IgD-negative memory B cell (primary cell): ENCODE measurements around the gene RASGRP1. TPM values are rescaled to one million over a fixed set of nuclear protein-coding genes. Genes with fewer than 3 reads are reported as not detected.
"Not testable (repeated sequence)": the region's sequence is repeated elsewhere in the genome, so short reads cannot be mapped to it uniquely, and the experiment has no call there.

ENCODE experiments used
- H3K27ac Mint-ChIP-seq, 3 donors: one replicate each; pipeline ENCODE4 v1.8.0; 2020 to 2022; ENCODE audit warnings: mild to moderate bottlenecking in 3 of 3, mixed read lengths in 3 of 3, moderate library complexity in 1 of 3
- H3K27me3 Mint-ChIP-seq: one replicate; pipeline ENCODE4 v1.8.0; 2021; ENCODE audit warnings: mixed read lengths
- H3K36me3 Mint-ChIP-seq: one replicate; pipeline ENCODE4 v1.8.0; 2020; ENCODE audit warnings: mild to moderate bottlenecking, mixed read lengths
- H3K4me1 Mint-ChIP-seq, 3 donors: one replicate each; pipeline ENCODE4 v1.8.0; 2020 to 2022; ENCODE audit warnings: mixed read lengths in 3 of 3, mild to moderate bottlenecking in 1 of 3
- H3K4me3 Mint-ChIP-seq, 4 donors: one replicate each; pipeline ENCODE4 v1.8.0; 2020 to 2022; ENCODE audit warnings: mild to moderate bottlenecking in 4 of 4, mixed read lengths in 4 of 4, moderate library complexity in 3 of 4
- H3K9me3 Mint-ChIP-seq, 3 donors: one replicate each; pipeline ENCODE4 v1.8.0; 2020 to 2021; ENCODE audit warnings: mixed read lengths in 3 of 3, mild to moderate bottlenecking in 1 of 3
- polyA plus RNA-seq: library from polyadenylated mRNA; unstranded; fragments of 300-500 nt; fragmentation: Illumina TruSeq; gene quantifications from one replicate; pipeline ENCODE4 v1.2.3, GENCODE V29; 2021

The RASGRP1 gene
- polyA plus RNA-seq, 1 donor from 2014 or later = 32.6 TPM

DNA sequence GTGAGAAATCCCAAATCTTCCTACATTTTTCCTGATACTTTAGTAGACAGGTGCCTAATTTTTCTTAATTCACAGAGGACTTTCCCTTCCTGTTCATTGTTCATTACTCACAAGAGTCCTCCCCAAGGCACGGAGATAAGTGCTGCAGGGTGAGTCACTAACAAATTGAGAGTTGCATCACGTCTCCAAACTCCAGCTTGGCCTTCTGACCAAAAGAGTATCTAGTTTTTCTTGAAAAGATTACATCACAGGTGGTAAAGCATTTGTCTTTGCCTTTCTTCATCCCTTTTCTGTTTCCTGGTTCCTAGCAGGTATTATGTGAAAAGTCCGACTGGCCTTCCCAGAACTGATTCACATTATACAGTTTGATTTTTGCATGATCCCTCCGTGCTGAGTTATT, 24.9 kb upstream of the RASGRP1 start:
- Mint-ChIP-seq H3K27me3 (no peaks in the 10 kb centered on the region), H3K27ac (no peak overlapping the region), H3K4me3 (no peak overlapping the region)

DNA sequence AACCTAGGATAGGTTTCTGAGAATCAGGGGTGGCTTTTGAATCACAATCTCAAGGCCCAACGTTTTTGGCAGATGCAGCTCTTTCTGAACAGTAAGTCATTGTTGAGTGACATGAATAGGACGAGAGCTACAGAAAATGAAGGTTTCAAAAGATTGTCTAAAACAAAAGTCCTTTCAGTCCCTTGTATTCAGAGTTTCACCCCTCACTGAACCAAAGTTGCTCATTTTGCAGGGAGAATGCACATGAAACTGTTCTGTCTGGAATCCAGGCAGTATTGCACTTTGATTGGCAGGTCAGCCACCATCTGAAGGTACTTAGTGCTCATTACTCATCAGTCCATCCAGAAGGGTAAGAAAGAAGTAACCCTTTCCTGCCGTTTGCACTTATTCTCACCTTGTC, 24.1 kb upstream of the RASGRP1 start:
- Mint-ChIP-seq H3K27me3 (no peaks in the 10 kb centered on the region), H3K4me3 (no peak overlapping the region), H3K4me1 (peaks cover 8 to 12% (median 10%) of the 10 kb centered on the region in 3 donors), H3K36me3 (peaks cover 3% of the 10 kb centered on the region), H3K9me3 (peaks cover 0 to 2% (median 0%) of the 10 kb centered on the region in 3 donors), H3K27ac (peak overlapping the region in 1 of 3 donors; percentile 54)

More for the DNA sequence above, 24.9 kb upstream of the RASGRP1 start:
- Mint-ChIP-seq H3K9me3 (peaks cover 0 to 2% (median 0%) of the 10 kb centered on the region in 3 donors), H3K36me3 (peaks cover 3% of the 10 kb centered on the region), H3K4me1 (peaks cover 8 to 12% (median 10%) of the 10 kb centered on the region in 3 donors)

DNA sequence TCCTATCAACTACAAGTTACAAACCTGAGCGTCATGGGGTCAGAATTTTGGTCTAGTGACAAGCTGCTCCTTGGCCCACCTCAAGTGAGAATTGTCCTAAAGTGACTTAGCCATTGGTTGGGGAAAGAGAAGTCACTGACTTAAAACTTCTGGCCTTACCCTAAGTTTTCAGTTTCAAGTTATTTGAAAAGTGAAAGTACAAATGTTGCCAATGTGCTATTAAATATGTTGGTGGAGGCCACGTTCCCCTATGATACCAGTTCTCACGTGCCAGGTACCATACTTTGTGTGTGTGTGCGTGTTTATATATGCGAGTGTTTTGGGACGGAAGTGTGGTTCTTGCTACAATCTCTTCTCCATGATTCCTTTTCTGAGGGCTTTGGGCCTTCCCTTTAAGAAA, 22.6 kb upstream of the RASGRP1 start:
- H3K27ac Mint-ChIP-seq = peak overlapping the region in 1 of 3 donors; percentile 80
- peaks cover 3% of the 10 kb centered on the region for H3K36me3 Mint-ChIP-seq
- peaks cover 8 to 12% (median 9%) of the 10 kb centered on the region in 3 donors for H3K4me1 Mint-ChIP-seq
- H3K9me3 Mint-ChIP-seq = peaks cover 0 to 2% (median 0%) of the 10 kb centered on the region in 3 donors
- no peak overlapping the region for H3K4me3 Mint-ChIP-seq
- no peaks in the 10 kb centered on the region for H3K27me3 Mint-ChIP-seq

DNA sequence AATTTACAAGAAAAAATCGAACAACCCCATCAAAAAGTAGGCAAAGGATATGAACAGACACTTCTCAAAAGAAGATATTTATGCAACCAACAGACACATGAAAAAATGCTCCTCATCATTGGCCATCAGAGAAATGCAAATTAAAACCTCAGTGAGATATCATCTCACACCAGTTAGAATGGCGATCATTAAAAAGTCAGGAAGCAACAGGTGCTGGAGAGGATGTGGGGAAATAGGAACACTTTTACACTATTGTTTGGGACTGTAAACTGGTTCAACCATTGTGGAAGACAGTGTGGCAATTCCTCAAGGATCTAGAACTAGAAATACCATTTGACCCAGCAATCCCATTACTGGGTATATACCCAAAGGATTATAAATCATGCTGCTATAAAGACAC, 21.4 kb upstream of the RASGRP1 start:
- H3K27ac Mint-ChIP-seq, H3K36me3 Mint-ChIP-seq, H3K9me3 Mint-ChIP-seq, H3K27me3 Mint-ChIP-seq: not testable (repeated sequence)
- peak overlapping the region in 1 of 4 donors; percentile 9 for H3K4me3 Mint-ChIP-seq
- H3K4me1 Mint-ChIP-seq = peaks cover 8 to 12% (median 8%) of the 10 kb centered on the region in 3 donors

DNA sequence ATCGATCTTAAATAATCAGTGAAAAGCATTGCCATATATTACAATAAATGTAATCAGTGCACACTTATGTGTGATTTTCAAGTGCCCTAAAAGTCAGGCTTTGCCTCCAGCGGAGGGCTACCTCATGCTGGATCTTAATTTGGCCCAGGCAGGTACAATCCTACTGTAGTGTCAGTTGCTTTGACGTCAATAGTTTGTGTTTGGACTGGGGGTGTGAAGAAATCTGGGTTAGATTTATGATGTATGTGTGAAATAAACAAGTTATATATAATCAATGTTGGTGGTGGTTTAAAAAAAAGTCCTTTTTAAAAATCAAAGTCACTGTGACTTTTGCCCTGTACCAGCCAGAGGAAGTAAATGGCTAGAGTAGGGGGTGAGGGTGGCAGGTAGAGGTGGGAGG, 14.0 kb upstream of the RASGRP1 start:
- H3K27me3 Mint-ChIP-seq = no peaks in the 10 kb centered on the region
- H3K36me3 Mint-ChIP-seq = no peaks in the 10 kb centered on the region
- no peaks in the 10 kb centered on the region for H3K4me1 Mint-ChIP-seq
- no peaks in the 10 kb centered on the region for H3K9me3 Mint-ChIP-seq
- no peak overlapping the region for H3K27ac Mint-ChIP-seq
- no peak overlapping the region for H3K4me3 Mint-ChIP-seq

DNA sequence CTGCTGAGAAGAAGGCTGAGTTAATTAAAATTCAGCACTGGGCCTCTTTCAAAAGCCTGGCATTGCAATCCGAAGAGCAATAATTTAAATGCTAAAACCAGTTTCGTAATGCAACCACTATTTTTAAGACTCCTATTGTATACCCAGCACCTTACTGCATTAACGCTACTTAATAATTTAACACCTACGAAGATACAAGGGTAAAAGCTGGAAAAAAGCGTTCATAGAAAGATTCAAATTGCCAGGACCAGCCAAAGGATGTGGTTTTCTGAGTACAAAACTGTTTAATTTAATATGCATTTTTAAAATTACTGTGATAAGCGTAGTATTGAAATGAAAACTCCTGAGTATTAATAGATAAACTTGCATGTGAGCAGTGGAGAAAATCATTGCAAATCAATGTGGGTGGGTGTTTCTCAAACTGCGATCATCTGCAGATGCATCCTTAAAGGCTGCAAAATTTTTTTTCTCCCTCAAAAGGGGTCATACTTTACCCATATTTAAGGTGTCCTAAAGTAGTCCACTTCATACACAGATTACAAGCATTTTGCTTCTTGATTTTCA, 12.9 kb upstream of the RASGRP1 start:
- H3K27ac Mint-ChIP-seq = no peak overlapping the region
- H3K27me3 Mint-ChIP-seq = no peaks in the 10 kb centered on the region
- no peaks in the 10 kb centered on the region for H3K36me3 Mint-ChIP-seq
- no peaks in the 10 kb centered on the region for H3K4me1 Mint-ChIP-seq
- H3K9me3 Mint-ChIP-seq = no peaks in the 10 kb centered on the region
- no peak overlapping the region for H3K4me3 Mint-ChIP-seq

DNA sequence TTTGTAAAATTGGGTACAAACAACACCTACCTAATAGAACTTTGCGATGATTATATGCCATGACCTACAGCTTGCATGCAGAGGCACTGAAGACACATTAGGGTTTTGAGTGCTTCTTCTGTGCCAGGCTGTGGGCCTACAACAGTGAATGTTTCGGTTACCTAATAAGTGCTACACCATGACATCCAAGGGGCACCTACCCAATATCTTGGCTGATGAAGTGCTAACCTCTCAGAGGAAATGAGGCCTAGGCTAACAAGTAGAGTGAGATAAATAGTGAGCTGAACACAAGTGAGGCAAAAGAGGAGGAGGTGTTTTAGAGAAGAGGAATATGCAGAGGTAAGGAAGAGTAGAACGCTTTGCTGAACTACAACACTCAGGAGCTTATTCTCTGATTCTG, 12.2 kb upstream of the RASGRP1 start:
- H3K36me3 Mint-ChIP-seq = no peaks in the 10 kb centered on the region
- H3K27me3 Mint-ChIP-seq = no peaks in the 10 kb centered on the region
- no peak overlapping the region for H3K4me3 Mint-ChIP-seq
- no peaks in the 10 kb centered on the region for H3K9me3 Mint-ChIP-seq
- H3K27ac Mint-ChIP-seq = peak overlapping the region in 1 of 3 donors; percentile 76
- H3K4me1 Mint-ChIP-seq = no peaks in the 10 kb centered on the region

DNA sequence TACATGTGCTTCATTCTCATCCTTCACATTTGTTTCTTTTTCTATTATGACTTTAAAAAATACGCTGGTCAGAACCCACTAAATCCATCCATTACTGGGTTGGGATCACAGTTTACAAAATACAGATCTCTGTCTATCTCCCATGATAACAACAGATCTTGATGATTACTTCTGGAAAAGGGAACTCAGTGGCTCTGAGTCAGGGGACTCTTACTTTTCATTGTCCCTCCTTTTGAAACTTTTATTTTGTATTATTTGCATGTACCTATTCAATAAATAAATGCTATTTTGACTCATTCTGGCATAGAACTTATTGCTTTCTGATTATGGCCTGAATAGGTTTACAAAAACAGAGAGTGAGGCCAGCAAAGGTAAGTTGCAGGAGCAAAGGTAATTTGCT, 11.6 kb upstream of the RASGRP1 start:
- Mint-ChIP-seq H3K9me3 (no peaks in the 10 kb centered on the region), H3K27ac (no peak overlapping the region), H3K36me3 (no peaks in the 10 kb centered on the region), H3K4me3 (no peak overlapping the region), H3K27me3 (no peaks in the 10 kb centered on the region), H3K4me1 (no peaks in the 10 kb centered on the region)

DNA sequence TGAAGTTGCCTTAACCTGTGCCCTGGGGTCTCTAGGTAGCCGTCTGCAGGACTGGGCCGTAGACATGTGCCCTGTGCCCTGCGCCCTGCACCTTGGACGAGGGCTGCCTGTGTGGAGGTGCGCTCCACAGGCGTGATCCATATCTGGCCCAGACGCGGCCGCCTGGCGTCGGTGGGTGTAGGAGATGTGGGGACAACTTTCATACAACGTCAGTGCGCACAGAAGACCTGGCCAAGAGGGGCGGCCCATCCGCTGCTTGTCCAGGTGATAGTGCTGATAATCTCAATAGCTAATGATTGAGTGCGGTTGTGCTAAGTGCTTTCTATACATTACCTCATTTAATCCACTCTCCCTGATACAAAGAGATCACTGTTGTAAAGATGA, 665 bp upstream of the RASGRP1 start:
- Mint-ChIP-seq H3K4me1 (peaks cover 24 to 41% (median 38%) of the 10 kb centered on the region in 3 donors), H3K9me3 (peaks cover 0 to 2% (median 0%) of the 10 kb centered on the region in 3 donors), H3K36me3 (peaks cover 9% of the 10 kb centered on the region)

DNA sequence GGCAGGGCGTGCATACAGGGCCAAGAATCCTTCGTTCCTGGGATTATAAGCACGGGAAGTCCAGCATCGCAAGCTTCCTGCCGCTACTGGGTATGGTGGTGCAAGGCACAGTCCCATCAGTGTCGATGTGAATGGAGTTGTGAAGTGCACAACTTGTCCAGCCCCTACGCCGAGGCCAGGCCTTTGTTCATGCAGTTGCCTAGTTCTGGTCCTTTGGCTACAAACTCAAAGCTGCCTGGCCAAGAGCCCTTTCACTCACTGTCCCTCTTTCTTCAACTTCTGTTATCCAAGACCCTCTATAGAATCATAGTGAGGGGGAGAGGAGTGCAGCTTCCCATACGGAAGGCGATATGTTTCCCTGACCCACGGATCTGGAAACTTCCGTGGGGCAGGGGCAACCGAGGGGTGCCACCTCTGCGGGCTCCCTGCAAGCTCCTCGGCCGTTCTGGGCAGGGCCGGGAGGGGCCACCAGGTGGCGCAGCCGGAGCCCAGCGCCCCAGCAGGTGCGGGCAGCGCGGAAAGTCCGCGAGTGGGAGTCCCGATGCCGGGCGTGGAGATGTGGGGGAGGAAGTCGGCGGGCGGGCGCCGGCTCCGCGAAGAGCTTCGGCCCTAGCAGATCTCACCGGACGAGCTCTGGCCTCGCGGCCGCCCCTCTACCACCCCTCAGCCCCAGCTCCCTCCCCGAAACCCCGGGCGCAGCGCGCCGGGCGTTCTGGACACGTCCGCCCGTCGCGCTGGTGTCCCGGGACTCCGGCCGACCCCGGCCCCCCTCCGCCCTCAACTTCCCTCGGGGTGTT, 693 bp downstream of the RASGRP1 start:
- Mint-ChIP-seq H3K4me1 (peaks cover 26 to 44% (median 39%) of the 10 kb centered on the region in 3 donors), H3K27ac (peak overlapping the region; percentile 73 to 95 (median 80)), H3K27me3 (no peaks in the 10 kb centered on the region), H3K4me3 (peak overlapping the region; percentile 90 to 99 (median 95)), H3K9me3 (peaks cover 0 to 2% (median 0%) of the 10 kb centered on the region in 3 donors), H3K36me3 (peaks cover 10% of the 10 kb centered on the region)

More for the DNA sequence above, 665 bp upstream of the RASGRP1 start:
- H3K27me3 Mint-ChIP-seq = no peaks in the 10 kb centered on the region
- peak overlapping the region; percentile 43 to 86 (median 55) for H3K27ac Mint-ChIP-seq
- H3K4me3 Mint-ChIP-seq = peak overlapping the region; percentile 89 to 99 (median 90)

DNA sequence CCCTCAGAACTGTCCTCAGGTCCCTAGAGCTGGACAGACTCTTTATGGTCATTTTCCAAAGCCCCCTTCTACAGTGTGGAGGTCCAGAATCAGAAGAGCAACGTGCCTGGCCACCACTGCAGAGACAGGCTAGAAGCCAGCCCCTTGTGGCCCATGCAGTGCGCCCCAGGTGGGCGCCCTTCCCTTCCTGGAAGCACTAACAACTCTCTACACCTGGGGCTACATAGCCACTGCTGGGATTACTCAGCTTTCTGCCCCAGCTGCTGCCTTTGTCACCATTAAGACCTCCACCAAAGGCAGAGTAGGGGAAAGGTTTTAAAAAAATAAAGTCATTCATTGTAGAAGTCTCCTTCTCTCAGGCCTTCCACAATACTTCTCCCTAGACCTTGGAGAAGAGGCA, 2.3 kb downstream of the RASGRP1 start:
- peak overlapping the region; percentile 73 to 81 (median 80) for H3K27ac Mint-ChIP-seq
- no peaks in the 10 kb centered on the region for H3K27me3 Mint-ChIP-seq
- H3K36me3 Mint-ChIP-seq = peaks cover 11% of the 10 kb centered on the region
- H3K4me3 Mint-ChIP-seq = peak overlapping the region; percentile 90 to 99 (median 95)
- H3K9me3 Mint-ChIP-seq = no peaks in the 10 kb centered on the region
- peaks cover 43 to 59% (median 52%) of the 10 kb centered on the region in 3 donors for H3K4me1 Mint-ChIP-seq

DNA sequence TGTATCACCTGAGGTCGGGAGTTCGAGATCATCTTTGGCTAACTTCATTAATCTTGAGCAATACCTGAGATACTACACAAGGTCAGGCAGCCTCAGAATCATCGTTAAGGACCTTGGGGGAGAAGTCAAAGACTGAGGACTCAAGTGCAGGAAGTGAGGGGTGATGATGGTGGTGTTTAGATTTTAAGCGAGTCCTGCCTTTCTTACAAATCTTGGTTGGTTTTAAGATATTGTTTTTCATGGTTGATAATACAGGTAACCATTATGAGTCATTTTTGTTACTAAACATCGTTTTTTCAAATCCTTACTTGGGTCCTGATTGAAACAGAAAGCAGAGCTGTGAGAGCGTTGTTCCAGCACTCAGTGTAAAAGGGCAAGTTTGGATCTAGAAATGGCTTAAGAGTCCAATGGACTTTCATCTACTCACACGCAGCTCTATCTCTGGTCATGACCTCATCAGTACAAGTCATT, 4.1 kb downstream of the RASGRP1 start:
- H3K4me3 Mint-ChIP-seq = peak overlapping the region; percentile 59 to 99 (median 87)
- peak overlapping the region; percentile 73 to 96 (median 90) for H3K27ac Mint-ChIP-seq
- no peaks in the 10 kb centered on the region for H3K27me3 Mint-ChIP-seq
- no peaks in the 10 kb centered on the region for H3K9me3 Mint-ChIP-seq
- H3K36me3 Mint-ChIP-seq = peaks cover 11% of the 10 kb centered on the region
- peaks cover 53 to 68% (median 55%) of the 10 kb centered on the region in 3 donors for H3K4me1 Mint-ChIP-seq

DNA sequence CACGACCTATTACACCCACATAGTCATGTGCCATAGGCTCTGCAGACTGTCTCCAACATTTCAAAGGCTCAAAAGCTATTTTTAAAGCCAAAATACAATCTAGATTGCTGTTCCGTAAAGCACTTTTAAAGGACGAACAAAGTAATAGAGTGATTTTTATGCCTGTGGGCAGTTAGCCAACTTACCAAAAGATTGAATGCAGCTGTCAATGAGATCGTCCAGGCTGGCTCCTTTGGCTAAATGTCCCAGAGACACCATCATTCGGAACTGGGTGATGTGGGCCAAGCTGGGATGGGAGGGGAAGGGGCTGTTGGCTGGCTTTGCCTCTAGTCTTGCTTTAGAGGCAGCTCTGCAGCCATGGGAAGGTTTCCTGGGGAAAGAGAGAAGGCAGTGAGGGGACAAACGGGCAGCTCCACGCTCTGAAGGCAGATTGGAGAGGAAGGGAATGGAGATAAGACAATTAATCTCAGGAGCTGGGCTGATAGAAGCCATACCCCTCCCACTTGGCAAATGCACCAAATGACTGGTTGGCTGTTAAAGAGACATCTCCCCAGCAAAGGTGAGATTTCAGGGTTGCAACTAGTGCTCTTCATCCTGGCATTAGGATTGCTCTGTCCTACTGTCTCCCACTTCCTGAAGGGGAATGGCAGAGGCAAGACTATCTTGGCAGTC, 4.8 kb downstream of the RASGRP1 start:
- peak overlapping the region; percentile 59 to 99 (median 82) for H3K4me3 Mint-ChIP-seq
- H3K27ac Mint-ChIP-seq = peak overlapping the region; percentile 73 to 96 (median 83)
- H3K36me3 Mint-ChIP-seq = peaks cover 11% of the 10 kb centered on the region
- no peaks in the 10 kb centered on the region for H3K9me3 Mint-ChIP-seq
- no peaks in the 10 kb centered on the region for H3K27me3 Mint-ChIP-seq
- peaks cover 53 to 72% (median 62%) of the 10 kb centered on the region in 3 donors for H3K4me1 Mint-ChIP-seq

DNA sequence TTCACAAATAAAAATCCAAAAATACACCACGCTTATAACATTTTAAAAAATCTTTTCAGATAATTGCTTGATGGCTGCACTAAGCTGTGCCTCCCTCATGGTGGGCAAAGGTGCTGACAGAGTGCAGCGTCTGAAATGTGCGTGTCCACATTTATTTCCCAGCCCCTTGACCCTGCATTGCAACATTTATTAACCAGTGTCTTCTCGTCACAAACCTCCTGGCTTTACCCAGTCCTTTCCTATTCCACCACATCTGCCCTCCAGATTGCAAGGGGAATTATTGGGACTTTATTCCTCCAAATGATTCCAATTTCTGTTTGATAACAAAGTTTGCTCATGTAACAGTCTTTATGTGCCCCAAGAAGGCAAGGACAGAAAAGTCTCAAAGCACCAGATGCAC, 5.5 kb downstream of the RASGRP1 start:
- Mint-ChIP-seq H3K4me3 (peak overlapping the region in 2 of 4 donors; percentile 70 to 99), H3K36me3 (peaks cover 11% of the 10 kb centered on the region), H3K27me3 (no peaks in the 10 kb centered on the region), H3K9me3 (no peaks in the 10 kb centered on the region), H3K4me1 (peaks cover 53 to 76% (median 62%) of the 10 kb centered on the region in 3 donors), H3K27ac (peak overlapping the region; percentile 83 to 96 (median 86))
